Embryonic facial prominence (tissue), 1 donor: ENCODE data around the gene SLC25A51.
A peak's percentile ranks its signal among the peaks of the same experiment; 100 is the strongest.
"Not testable (repeated sequence)": the region's sequence is repeated elsewhere in the genome, so short reads cannot be mapped to it uniquely, and the experiment has no call there.

Source experiments
- DNase-seq: peaks from one replicate; pipeline ENCODE4 v3.0.0-alpha.2; 2016; ENCODE audit errors: extremely low spot score

The SLC25A51 gene

GRCh38 chr9:37919246-37919955, 15.5 kb upstream of the SLC25A51 start:
- DNase-seq = no peak

- DNase-seq = no peak
Measured at GRCh38 chr9:37918665-37919170, 14.8 kb upstream of the SLC25A51 start.

GRCh38 chr9:37917801-37918664, 14.1 kb upstream of the SLC25A51 start:
- no peak for DNase-seq

- DNase-seq = no peak
Measured at GRCh38 chr9:37917313-37917731, 13.4 kb upstream of the SLC25A51 start.

GRCh38 chr9:37916471-37917312, 12.8 kb upstream of the SLC25A51 start:
- DNase-seq = no peak

GRCh38 chr9:37915911-37916470, 12.1 kb upstream of the SLC25A51 start:
- no peak for DNase-seq

- DNase-seq = no peak
Measured at GRCh38 chr9:37914701-37915358, 10.9 kb upstream of the SLC25A51 start.

- no peak for DNase-seq
Measured at GRCh38 chr9:37914154-37914551, 10.2 kb upstream of the SLC25A51 start.

- DNase-seq = peak; percentile 56
Measured at GRCh38 chr9:37913480-37914153, 9.7 kb upstream of the SLC25A51 start.

GRCh38 chr9:37911271-37911681, 7.3 kb upstream of the SLC25A51 start:
- no peak for DNase-seq

GRCh38 chr9:37910271-37910670, 6.3 kb upstream of the SLC25A51 start:
- no peak for DNase-seq

GRCh38 chr9:37909836-37910235, 5.9 kb upstream of the SLC25A51 start:
- not testable (repeated sequence) for DNase-seq

- no peak for DNase-seq
Measured at GRCh38 chr9:37909326-37909725, 5.4 kb upstream of the SLC25A51 start.

GRCh38 chr9:37908698-37909186, 4.8 kb upstream of the SLC25A51 start:
- no peak for DNase-seq

GRCh38 chr9:37908283-37908682, 4.4 kb upstream of the SLC25A51 start:
- no peak for DNase-seq

- no peak for DNase-seq
Measured at GRCh38 chr9:37906312-37907239, 2.6 kb upstream of the SLC25A51 start.

GRCh38 chr9:37905776-37906175, 1.8 kb upstream of the SLC25A51 start:
- no peak for DNase-seq

- DNase-seq = no peak
Measured at GRCh38 chr9:37905131-37905505, 1.2 kb upstream of the SLC25A51 start.

- DNase-seq = no peak
Measured at GRCh38 chr9:37904445-37905130, 661 bp upstream of the SLC25A51 start.
